Adrenal gland (tissue), 5 donors: ENCODE data around the gene PPP2R5C.
A peak's percentile ranks its signal among the peaks of the same experiment; 100 is the strongest.

Experiments
- CTCF ChIP-seq, 6 experiments: fragments of 450-650 bp in 4 of 6; fragments of 200-600 bp in 2 of 6; sonication (generic) in 1 of 6; IDR thresholded peaks; 1 replicate in 5 of 6; 2 replicates in 1 of 6; pipeline versions ENCODE4 v1.5.1 to v1.8.0; 2016 to 2021; ENCODE audit warnings: antibody characterized with exemption in 6 of 6, mild to moderate bottlenecking in 2 of 6, moderate library complexity in 1 of 6
- POLR2A ChIP-seq, 2 donors: fragments of 450-650 bp; IDR thresholded peaks; one replicate each; pipeline ENCODE4 v1.6.1; 2017; ENCODE audit warnings: antibody characterized with exemption in 2 of 2, mild to moderate bottlenecking in 2 of 2, moderate library complexity in 1 of 2
- donor health status: DM: no; HTN: no; CAD: no.

GRCh38 chr14:101964297-101965180 lies 203.0 kb downstream of the PPP2R5C start, which contains the start of gene DYNC1H1:
- TF ChIP-seq CTCF (IDR thresholded peaks at IDR 0.05) (no peak), POLR2A (IDR thresholded peaks at IDR 0.05) (peak; percentile 98 to 99)
